GM10847 (cell line): Measurements from ENCODE around the gene NOTCH1.

ENCODE experiments used
- POLR2A ChIP-seq: IDR thresholded peaks from 2 replicates; pipeline ENCODE4 v1.6.1; 2011; ENCODE audit not compliant: insufficient read length; ENCODE audit errors: extremely low read depth

NOTCH1 gene

DNA sequence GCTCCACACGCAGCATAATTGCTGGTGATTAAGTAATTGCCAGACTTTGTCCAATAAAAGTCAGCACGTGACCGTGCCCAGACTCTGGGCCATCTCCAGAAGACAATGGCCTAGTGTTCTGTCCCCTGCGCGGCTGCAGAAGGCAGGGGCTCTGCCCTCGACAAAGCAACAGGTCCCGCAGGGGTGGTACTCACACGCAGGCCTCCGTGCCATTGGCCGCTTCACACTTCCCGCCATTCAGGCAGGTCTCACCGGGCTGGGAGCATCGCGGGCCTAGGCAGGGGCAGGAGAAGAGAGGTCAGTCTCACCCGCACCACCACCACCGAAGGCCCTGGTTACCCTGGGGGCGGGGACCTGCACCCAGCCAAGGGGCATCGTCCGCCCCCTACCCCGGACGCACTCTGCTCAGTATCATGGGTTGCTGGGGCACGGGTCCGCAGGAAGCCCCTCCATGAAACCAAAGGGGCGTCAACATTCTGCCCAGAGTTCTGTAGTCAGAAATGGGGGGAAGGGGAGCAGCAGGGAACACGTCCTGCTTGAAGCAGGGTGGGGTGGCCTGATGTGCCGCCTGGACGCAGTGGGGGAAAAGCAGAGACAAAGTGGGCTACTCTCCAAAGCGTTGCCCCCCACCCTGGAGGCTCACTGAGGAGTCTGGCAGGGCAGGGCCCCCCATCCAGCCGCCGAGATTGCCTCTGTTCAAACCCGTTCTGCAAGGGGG lies 1.9 kb downstream of the NOTCH1 start:
- no peak for TF ChIP-seq POLR2A

DNA sequence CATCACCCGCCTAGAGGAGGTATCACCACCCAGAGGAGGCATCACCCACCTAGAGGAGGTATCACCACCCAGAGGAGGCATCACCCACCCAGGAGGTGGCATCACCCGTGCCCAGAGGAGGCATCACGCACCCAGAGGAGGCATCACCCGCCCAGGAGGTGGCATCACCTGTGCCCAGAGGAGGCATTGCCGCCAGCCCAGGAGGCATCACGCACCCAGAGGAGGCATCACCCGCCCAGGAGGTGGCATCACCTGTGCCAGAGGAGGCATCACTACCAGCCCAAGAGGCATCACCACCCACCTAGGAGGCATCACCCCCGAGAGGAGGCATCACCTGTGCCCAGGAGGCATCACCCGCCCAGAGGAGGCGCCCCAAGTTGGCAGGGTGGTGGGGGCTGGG lies 2.6 kb downstream of the NOTCH1 start:
- TF ChIP-seq POLR2A = no peak

DNA sequence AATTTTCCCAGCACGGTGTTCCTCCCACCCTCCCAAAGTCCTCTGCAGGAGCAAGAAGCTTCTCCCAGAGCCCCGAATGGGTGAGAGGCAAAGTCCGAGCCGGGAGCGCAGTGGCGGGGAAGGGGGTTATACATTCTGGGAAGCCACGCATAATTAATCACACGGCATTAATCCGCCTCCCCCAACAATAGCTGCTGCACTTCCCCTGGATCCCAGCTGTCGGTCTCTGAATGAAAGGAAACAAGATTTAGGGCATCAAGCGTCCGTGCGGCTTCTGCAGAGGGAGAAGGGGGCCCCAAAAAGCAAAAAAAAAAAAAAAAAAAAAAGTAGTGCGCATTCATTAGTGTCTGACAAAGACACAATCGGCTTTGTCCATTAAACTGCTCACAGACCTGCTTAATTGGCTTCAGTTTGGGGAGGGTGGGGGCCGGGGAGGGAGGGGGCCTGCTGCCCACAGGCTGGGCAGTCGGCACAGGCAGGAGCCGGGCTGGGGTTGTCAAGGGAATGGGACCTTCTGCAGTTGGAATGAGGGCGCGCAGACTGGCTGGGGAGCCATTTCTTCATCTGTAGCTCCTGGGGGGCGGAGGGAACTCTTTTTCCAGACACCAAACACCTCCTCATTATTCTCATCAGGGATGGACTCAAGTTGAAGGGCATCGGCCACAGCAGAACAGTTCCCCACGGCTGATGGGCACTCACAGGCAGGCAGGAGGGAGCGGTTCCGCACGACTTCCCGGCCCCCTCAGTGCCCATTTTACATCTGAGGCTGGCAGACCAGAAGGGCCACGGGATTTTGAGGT lies 3.4 kb downstream of the NOTCH1 start:
- TF ChIP-seq POLR2A = no peak

DNA sequence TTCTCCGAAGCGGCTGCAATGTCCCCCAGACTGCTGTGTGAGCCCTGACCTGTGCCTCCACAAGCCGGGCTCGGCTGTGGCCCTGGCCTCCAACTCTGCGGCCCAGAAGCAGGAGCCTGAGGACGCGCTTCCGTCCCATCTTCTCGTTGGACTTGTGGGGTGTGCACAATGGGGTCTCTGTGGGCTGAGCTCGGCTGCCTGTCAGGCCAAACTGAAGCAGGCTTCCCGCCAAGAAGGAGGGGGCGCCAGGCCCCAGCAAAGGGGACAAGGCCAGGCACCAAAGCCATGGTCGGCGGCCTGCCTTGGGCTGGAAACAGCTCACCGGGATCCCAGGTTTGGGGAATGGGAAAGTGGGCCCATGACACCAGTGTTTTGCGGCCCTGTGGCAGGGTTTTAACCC lies 4.1 kb downstream of the NOTCH1 start:
- TF ChIP-seq POLR2A = no peak

DNA sequence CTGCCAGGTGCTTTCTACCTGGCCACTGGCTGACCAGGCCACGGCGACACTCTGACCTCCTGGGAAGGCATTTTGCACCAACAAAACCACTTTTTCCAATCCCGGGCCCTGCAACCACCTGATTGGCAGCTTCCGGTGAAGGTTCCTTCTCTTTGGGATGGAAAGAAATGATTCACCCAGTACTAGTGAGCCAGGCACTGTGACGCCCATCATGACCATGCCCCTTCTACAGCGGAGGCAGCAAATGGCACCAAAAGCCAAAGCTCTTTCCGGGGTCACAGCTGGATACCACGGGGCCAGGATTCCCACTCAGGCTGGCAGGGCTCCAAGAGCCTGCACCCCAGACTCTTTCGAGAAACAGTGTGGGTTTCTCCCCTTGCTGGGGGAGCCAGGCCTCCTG lies 4.7 kb downstream of the NOTCH1 start:
- TF ChIP-seq POLR2A = no peak

DNA sequence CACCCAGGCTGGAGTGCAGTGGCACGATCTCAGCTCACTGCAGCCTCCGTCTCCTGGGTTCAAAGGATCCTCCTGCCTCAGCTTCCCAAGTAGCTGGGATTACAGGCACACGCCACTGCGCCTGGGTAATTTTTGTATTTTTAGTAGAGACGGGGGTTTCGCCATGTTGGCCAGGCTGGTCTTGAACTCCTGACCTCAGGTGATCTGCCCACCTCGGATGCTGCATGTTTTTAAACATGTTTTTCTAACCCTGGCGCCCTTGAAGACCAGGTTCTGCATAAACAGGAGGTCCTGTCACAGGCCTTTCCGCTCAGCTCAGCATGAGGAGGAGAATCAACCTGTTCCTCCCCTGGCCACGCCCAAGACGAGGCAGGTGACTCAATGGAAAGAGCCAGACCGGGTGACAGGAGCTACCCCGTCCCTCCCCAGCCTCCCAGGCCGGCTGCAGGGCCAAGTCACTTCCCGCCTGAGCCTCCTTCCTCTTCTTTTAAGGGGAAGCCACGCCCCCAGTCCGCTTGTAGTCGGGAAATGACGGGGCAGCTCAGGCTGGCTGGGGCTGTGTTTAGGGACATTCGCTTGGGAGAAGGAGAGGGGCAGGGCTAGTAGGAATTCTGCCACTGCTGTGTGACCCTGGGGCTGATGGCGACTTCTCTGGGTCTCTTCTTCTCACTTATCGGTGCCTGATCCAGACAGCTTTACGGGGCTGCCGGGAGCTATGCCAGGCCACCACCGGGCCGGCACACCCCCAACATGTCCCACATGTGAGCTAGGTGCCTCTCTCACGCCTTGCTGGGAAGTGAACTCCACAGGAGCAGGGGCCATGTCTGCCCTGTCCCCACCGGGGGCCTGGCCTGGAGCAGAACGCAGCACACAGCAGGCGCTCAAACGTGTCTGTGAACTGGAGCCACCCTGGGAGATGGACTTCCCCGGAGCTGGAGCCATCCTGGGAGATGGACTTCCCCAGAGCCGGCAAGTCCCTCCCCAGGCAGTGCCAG lies 6.1 kb downstream of the NOTCH1 start:
- TF ChIP-seq POLR2A = no peak

DNA sequence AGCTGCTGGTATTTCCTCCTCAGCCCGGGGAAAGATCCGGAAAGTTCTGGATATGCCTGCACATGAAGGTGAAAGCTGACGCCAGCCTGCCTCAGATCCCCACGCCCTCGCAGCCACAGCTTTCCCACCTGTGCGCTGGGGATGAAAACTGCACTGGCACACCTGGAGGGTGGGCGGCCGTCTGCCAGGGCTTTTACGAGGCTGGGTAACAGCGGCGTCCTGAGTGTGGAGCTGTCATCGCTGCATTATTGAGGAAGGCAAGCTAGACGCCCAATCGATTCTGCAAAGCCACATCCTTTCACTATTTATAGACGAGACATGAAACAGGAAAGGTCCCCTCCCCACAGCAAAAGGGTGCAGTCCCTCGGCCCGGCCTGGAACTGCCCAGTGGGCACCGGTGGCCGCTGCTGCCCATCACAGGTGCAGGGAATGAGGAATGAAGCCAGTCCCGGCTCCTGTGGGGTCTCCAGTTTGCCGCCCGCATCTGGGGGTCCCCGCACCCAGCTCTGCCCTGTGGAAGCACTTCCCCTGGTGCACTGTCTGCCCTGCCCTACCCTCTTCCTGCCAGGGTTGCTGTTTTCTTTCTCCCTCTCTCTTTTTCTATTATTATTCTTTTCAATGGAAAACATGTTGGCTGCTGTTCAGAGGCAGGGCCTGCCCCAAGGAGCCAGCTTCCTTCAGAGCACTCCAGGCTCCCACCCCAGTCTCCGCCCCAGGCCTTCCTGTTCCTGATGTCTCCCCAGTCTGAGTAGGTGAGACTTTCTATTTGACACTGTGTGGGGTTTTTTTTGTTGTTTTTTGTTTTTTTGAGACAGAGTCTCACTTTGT lies 7.0 kb downstream of the NOTCH1 start:
- TF ChIP-seq POLR2A = no peak

DNA sequence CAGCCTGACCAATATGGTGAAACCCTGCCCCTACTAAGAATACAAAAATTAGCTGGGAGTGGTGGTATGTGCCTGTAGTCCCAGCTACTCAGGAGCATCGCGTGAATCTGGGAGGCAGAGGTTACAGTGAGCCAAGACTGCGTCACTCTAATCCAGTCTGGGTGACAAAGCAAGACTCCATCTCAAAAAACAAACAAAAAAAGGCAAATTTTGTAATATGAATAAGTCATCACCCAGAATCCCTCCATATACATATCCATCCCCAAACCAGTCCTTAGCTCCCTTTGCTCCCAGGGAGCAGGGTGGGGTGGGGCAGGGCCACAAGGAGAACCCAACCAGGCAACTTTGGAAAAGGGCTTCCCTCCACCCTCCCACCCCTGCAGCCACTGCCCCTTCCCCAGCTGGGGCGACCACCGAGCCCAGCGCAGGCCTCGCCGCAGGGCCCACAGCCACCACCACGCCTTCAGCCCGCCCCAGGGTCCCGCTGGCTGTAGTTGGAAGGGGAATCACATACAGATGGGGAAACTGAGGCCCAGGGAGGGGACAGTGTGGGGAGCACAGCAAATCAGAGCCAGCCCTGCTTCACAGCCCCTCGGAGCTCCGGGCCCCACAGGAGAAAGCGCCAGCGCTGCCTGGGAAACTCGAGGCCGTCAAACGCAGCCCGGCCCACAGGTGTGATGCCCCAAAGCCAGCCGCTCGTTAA lies 7.8 kb downstream of the NOTCH1 start:
- no peak for TF ChIP-seq POLR2A

DNA sequence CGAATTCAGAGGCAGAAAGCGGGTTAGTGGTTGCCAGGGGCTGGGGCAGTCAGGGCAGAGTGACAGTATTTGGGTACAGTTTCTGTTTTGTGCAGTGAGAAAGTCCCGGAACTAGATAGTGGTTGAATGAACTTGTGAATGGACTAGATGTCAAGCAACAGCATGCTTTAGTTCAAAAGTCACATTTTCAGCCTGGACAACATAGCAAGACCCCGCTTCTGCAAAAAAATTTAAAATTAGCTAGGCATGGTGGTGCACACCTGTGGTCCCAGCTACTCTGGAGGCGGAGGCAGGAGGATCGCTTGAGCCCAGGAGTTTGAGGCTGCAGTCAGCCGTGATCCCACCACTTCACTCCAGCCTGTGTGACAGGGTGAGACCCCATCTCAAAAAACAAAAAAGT lies 8.4 kb downstream of the NOTCH1 start:
- no peak for TF ChIP-seq POLR2A

DNA sequence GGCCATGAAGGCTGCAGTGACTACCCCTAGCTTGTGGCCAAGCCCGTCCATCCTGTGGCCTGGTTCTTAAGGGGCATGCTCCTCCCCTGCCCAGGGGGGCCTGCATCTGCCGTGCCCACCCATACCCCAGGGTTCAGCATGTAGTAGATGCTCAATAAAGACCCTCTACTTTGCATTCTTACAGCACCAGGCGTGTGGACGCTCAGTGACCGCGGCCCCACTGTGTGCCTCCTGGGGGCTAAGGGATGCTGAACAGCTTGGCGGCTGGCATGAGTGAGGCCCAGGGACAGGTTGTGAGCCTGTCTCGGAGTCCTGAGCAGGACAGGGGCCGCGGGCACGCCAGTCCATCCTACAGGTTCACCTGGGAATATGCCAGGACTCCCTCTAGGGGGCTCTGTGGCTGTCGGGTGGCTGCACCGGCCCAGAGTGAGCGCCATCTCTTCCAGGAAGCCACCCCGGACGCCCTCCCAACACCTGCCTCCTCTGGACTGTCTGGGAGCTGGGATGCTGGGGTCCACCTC lies 9.1 kb downstream of the NOTCH1 start:
- TF ChIP-seq POLR2A = no peak

DNA sequence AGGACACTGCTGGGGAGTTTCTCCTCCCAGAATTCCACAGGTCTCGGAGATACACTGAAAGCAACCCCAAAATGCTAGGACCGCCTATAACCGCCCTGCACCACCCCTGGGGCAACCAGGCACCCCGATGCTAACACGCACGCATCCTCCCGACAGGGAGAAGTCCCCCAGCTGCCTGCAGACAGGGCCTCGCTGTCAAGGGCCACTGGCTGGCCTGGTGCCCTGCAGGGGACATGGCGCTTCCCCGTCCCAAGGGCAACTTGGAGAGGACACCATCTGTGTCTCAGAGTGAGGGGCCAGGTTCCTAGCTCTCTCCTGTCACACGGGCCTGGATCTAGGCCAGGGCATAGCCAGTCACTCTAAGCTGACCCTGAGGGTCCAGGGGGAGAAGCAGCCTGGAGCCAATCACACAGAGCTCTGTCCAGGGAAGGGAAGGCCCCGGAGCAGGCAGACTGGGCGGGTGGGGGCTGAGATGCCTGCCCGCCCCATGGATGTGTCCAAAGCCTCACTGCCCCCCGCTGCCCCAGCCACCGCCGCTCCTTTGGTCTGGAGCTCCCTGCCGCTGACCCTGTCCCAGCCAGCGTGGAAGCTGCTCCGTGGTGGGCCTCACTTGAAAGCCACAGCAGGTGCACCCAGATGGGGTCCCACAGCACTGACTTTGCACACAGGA lies 9.7 kb downstream of the NOTCH1 start:
- no peak for TF ChIP-seq POLR2A

DNA sequence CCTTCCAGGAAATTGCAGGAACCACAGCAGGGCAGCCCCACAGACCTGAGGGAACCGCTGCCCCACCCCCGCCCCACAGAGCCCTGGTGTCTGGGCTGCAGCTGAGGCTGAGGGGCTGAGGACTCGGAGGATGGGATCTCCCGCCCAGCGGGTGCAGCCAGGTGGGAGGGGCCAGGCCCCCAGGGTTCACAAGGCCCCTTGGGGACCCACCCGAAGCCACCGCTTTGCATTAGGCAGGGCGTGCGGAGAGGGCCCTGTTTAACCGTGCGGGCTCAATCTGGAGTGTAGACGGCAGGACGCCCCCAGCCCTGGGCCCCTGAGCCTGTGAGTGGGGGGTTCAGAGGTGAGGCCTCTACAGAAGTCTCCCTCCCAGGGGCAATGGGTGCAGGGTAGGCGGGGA lies 10.8 kb downstream of the NOTCH1 start:
- no peak for TF ChIP-seq POLR2A

DNA sequence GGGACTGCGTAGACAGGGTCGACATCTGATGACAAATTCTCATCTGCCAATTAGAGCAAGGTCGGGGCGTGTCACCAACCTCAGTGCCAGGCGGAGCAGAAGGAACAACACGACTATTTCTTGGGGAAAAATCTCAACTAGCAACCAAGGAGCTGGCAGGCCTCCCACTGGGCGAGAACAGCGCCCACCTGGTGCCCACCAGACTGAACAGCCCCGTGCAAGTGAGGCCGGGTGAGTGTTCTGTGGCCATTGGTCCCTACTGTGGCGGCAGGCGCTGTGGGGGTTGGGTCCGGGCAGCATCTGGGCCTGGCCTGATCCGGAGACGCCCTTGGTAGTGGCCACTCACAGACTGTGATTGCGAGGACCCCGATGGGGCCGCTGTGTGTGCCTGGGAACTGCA lies 11.5 kb downstream of the NOTCH1 start:
- TF ChIP-seq POLR2A = no peak

DNA sequence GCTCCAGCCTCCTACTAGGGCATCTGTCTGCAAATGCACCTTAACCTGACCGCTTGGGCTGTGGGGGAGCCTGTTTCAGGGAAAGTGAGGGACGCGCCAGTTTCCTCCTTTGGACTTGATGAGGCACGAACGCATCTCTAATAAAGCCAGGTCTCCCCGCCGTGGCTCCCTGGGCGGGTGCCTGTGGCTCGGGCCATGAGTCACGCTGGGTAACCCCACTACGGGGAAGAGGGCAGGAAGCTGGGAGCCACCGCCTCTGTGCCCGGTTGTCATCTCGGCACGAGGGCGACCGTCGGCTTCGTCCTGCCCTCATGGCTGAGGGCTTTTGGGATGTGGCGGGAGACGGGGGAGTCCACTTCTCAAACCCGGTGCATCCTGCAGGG lies 12.1 kb downstream of the NOTCH1 start:
- TF ChIP-seq POLR2A = no peak
